HEK293T (cell line): ENCODE data around the gene NALF2.

Experiments
- FOXA1 ChIP-seq: fragments of 450-650 bp; IDR thresholded peaks from 2 replicates; pipeline ENCODE4 v1.6.1; 2016; ENCODE audit warnings: mild to moderate bottlenecking
- FOXM1 ChIP-seq: fragments of 450-650 bp; IDR thresholded peaks from 2 replicates; pipeline ENCODE4 v1.6.1; 2017; ENCODE audit warnings: mild to moderate bottlenecking, borderline replicate concordance

DNA sequence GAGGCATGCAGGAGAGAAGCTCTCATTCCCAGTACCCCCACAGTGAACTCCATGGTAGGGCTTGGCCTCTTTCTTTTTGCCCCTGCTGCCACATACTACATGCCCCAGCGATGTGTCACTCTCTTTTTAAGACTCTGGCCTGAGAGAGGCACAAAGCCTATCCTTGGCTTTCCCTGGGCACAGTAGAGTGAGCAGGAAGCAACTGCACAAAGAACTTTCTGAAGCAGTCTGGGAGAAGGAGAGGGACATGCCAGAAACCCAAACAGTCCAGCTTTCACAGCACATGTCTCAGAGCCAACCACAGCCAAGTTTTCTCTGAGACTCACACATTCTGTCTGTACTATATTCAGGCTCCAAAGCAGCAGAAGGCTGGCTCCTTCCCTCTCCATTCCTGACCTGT, 7.9 kb upstream of the NALF2 start:
- TF ChIP-seq FOXM1 (no peak), FOXA1 (no peak)
